K562 (cell line): ENCODE results near the gene LZTFL1. TPM values are rescaled to one million over a fixed set of nuclear protein-coding genes. Genes with fewer than 3 reads are reported as not detected.

Source experiments
- ATAC-seq: fragments of 200-7000 bp; cut with Tn5 transposase; 3 replicates; pipeline ENCODE4 v1.9.1; 2020; ENCODE audit warnings: moderate library complexity
- BruUV-seq: library from RNA; stranded (reverse); fragments of 400-500 nt; replicated peaks from 2 replicates; lab custom pipeline; 2021; lab: Mats Ljungman, UMichigan
- CTCF ChIA-PET: fragments of 300-600 bp; formaldehyde crosslinking; extraction: SDS; loops from one replicate; lab custom pipeline; 2021; ENCODE audit warnings: low intra/inter-chr PET ratio; lab: Yijun Ruan, JAX
- POLR2A ChIA-PET: fragments of 300-600, 350-650 bp; sonication (Branson Sonifier 250); formaldehyde crosslinking; extraction: SDS; loops from one replicate; lab custom pipeline; 2021; ENCODE audit warnings: antibody characterized with exemption, inconsistent platforms; lab: Yijun Ruan, JAX
- DNase-seq, 4 experiments: peaks; one replicate each; pipeline versions ENCODE4 v3.0.0 to v3.0.0-alpha.2; 2011 to 2018; ENCODE audit warnings: low spot score in 3 of 4, mixed read lengths in 3 of 4; ENCODE audit errors: extremely low read depth in 1 of 4
- FAIRE-seq: peaks from 2 replicates; lab custom pipeline; 2011; peaks lifted over from hg19 to GRCh38; lab: Jason Lieb, UNC
- H2AFZ ChIP-seq: 2 replicates; pipeline ENCODE4 v1.6.0; 2011; ENCODE audit warnings: low read depth, low read length, control low read depth, inconsistent platforms
- H3K27ac ChIP-seq: fragments of 200-600 bp; 3 replicates; pipeline ENCODE4 v1.8.0; 2011; ENCODE audit warnings: low read depth, mild to moderate bottlenecking, control low read depth, inconsistent platforms, low read length, moderate library complexity, mixed read lengths; ENCODE audit errors: extremely low read depth
- H3K27me3 ChIP-seq, 2 experiments: fragments of 300-600 bp in 1 of 2; 2 replicates in 1 of 2; 3 replicates in 1 of 2; pipeline versions ENCODE4 v1.6.0 to v1.8.0; 2011; ENCODE audit warnings: inconsistent platforms in 2 of 2, low read length in 2 of 2, mild to moderate bottlenecking in 1 of 2, mixed read lengths in 1 of 2, moderate library complexity in 1 of 2; ENCODE audit not compliant: control insufficient read depth in 2 of 2, insufficient read depth in 2 of 2
- H3K36me3 ChIP-seq: fragments of 300-600 bp; 3 replicates; pipeline ENCODE4 v1.8.0; 2011; ENCODE audit warnings: mild to moderate bottlenecking, low read length, inconsistent platforms; ENCODE audit not compliant: control insufficient read depth, insufficient read depth
- H3K4me1 ChIP-seq, 2 experiments: fragments of 200-600 bp in 1 of 2; replicated peaks in 1 of 2; 2 replicates in 1 of 2; 3 replicates in 1 of 2; pipeline versions ENCODE4 v1.5.1 to v1.8.0; 2011; ENCODE audit warnings: inconsistent platforms in 2 of 2, low read length in 2 of 2, mild to moderate bottlenecking in 1 of 2, mixed read lengths in 1 of 2, moderate library complexity in 1 of 2; ENCODE audit not compliant: control insufficient read depth in 2 of 2, insufficient read depth in 2 of 2
- H3K4me2 ChIP-seq: 2 replicates; pipeline ENCODE4 v1.6.1; 2011; ENCODE audit warnings: low read length, control low read depth, inconsistent platforms, mixed read lengths; ENCODE audit not compliant: insufficient read depth
- H3K4me3 ChIP-seq: fragments of 200-600 bp; sonication (generic), shearing (Covaris generic); 2 replicates; pipeline ENCODE4 v1.5.1; 2016; ENCODE audit warnings: control low read depth, inconsistent platforms
- H3K79me2 ChIP-seq: fragments of 200-600 bp; 3 replicates; pipeline ENCODE4 v1.8.0; 2011; ENCODE audit warnings: low read length, inconsistent platforms; ENCODE audit not compliant: control insufficient read depth, insufficient read depth
- H3K9ac ChIP-seq, 2 experiments: 2 replicates each; pipeline versions ENCODE4 v1.6.0 to v1.6.1; 2011; ENCODE audit warnings: low read depth in 2 of 2, low read length in 2 of 2, control low read depth in 1 of 2, inconsistent platforms in 1 of 2, mild to moderate bottlenecking in 1 of 2, mixed read lengths in 1 of 2; ENCODE audit not compliant: insufficient read depth in 1 of 2
- H3K9me1 ChIP-seq: one replicate; pipeline ENCODE4 v1.6.0; 2011; ENCODE audit warnings: inconsistent platforms, mild to moderate bottlenecking, low read length, moderate library complexity; ENCODE audit not compliant: control insufficient read depth, insufficient read depth
- H3K9me3 ChIP-seq: replicated peaks from 2 replicates; pipeline ENCODE4 v1.5.1; 2011; ENCODE audit warnings: low read depth, low read length, inconsistent platforms; ENCODE audit not compliant: control insufficient read depth, insufficient read depth
- H4K20me1 ChIP-seq: replicated peaks from 2 replicates; pipeline ENCODE4 v1.6.1; 2011; ENCODE audit warnings: low read length, inconsistent platforms, mixed read lengths; ENCODE audit not compliant: control insufficient read depth, insufficient read depth
- RBM25 ChIP-seq: fragments of 200-400 bp; formaldehyde crosslinking; IDR thresholded peaks from 2 replicates; pipeline ENCODE4 v1.6.1; 2018; ENCODE audit warnings: low read length, low read depth, moderate library complexity; ENCODE audit not compliant: severe bottlenecking
- ZFP36 ChIP-seq: fragments of 150-350 bp; IDR thresholded peaks from 2 replicates; pipeline ENCODE4 v1.6.1; 2018; ENCODE audit warnings: low read length, low read depth; ENCODE audit not compliant: partially characterized antibody
- WGBS: fragments of 100-300 bp; shearing (Covaris generic); methylation state at CpG from one replicate; pipeline ENCODE4 v1.1.6; 2016; ENCODE audit warnings: low coverage, mixed read lengths; ENCODE audit not compliant: insufficient coverage; ENCODE audit errors: missing lambda C conversion rate; 5-methylcytosine and 5-hydroxymethylcytosine counted together
- in situ Hi-C: fragments of 300-500 bp; cut with MboI; formaldehyde crosslinking; loops from 4 replicates; pipeline ENCODE4 v1.15.0; 2018; ENCODE audit warnings: inconsistent platforms, mixed read lengths
- intact Hi-C: fragments of 100-400 bp; cut with micrococcal nuclease; formaldehyde crosslinking; loops from 2 replicates; pipeline ENCODE4 v1.14.2; 2022
- polyA plus RNA-seq, 8 experiments: library from polyadenylated mRNA; depleted of rRNA in 4 of 8; stranded (reverse) in 5 of 8; unstranded in 3 of 8; fragments of >200 nt; fragmentation: Nextera tagmentation in 2 of 8; fragmentation: Illumina TruSeq in 1 of 8; extraction: Ambion mirVana in 2 of 8; extraction: Trizol in 1 of 8; gene quantifications; 2 replicates each; pipeline versions ENCODE4 v1.2.1 to v1.2.3, GENCODE V29; 2011 to 2014; ENCODE audit warnings: inconsistent platforms in 1 of 8, missing spikeins in 1 of 8
- total RNA-seq, 7 experiments: library from RNA; depleted of rRNA in 6 of 7; stranded (reverse); fragments of >200 nt in 6 of 7; fragmentation: Illumina TruSeq in 2 of 7; extraction: Trizol in 2 of 7; gene quantifications; 2 replicates each; pipeline versions ENCODE4 v1.2.1 to v1.2.3, GENCODE V29; 2011 to 2021; ENCODE audit warnings: low replicate concordance in 1 of 7
- TF ChIP-seq, protein P1 (sequence below): fragments of 450-650 bp; IDR thresholded peaks from 2 replicates; pipeline ENCODE4 v1.6.1; 2017; ENCODE audit warnings: mild to moderate bottlenecking, moderate library complexity

Gene LZTFL1
- total and polyA plus RNA-seq, 9 of the 15 experiments (the other 6 are each of a cell fraction or from before 2014, with no cell fraction given), result 10.7 to 33.7 (median 15.3) TPM

GRCh38 chr3:45796902-45797637 is 44.8 kb downstream of the LZTFL1 start:
- intact Hi-C loops, result no loop called here
- Histone ChIP-seq H3K9ac (no peak overlapping the region), H3K79me2 (no peaks in the 10 kb centered on the region), H4K20me1 (no peaks in the 10 kb centered on the region)
- no peak for FAIRE-seq
- TF ChIP-seq RBM25 (peak; percentile 79), ZFP36 (peak; percentile 55)
- TF ChIP-seq, protein P1, sequence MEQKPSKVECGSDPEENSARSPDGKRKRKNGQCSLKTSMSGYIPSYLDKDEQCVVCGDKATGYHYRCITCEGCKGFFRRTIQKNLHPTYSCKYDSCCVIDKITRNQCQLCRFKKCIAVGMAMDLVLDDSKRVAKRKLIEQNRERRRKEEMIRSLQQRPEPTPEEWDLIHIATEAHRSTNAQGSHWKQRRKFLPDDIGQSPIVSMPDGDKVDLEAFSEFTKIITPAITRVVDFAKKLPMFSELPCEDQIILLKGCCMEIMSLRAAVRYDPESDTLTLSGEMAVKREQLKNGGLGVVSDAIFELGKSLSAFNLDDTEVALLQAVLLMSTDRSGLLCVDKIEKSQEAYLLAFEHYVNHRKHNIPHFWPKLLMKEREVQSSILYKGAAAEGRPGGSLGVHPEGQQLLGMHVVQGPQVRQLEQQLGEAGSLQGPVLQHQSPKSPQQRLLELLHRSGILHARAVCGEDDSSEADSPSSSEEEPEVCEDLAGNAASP, result no peak
- TF ChIP-seq, all 486 proteins: peak for 2
- H3K4me1 ChIP-seq, result peaks cover 0 to 10% of the 10 kb centered on the region in 2 experiments; a peak in 2 of 5 replicates
- ChIA-PET CTCF (no interaction called here), POLR2A (no interaction called here)
- DNase-seq, result no peak
- peaks cover 54 to 77% of the 10 kb centered on the region in 2 experiments for H3K27me3 ChIP-seq
- no peak overlapping the region for H3K4me3 ChIP-seq
- no peak overlapping the region for H3K4me2 ChIP-seq
- no peak for ATAC-seq
- in situ Hi-C loops, result no loop called here
- no peaks in the 10 kb centered on the region for H3K9me1 ChIP-seq
- no peak overlapping the region for H3K27ac ChIP-seq
- H2AFZ ChIP-seq, result no peak overlapping the region
- 4% methylated on average over 10 of the region's 13 CpGs for WGBS
- BruUV-seq, result no TSS peak
- H3K9me3 ChIP-seq, result no peaks in the 10 kb centered on the region
- no peaks in the 10 kb centered on the region for H3K36me3 ChIP-seq
